Panc1 (cell line): ENCODE data around the gene CDH13. TPM values are rescaled to one million over a fixed set of nuclear protein-coding genes. Genes with fewer than 3 reads are reported as not detected.

Experiments
- ATAC-seq: fragments of 200-7000 bp; cut with Tn5 transposase; 2 replicates; pipeline ENCODE4 v1.9.1; 2020; ENCODE audit warnings: mild to moderate bottlenecking, moderate library complexity
- BruUV-seq: library from RNA; stranded (reverse); fragments of 400-500 nt; replicated peaks from 2 replicates; lab custom pipeline; 2021; lab: Mats Ljungman, UMichigan
- CTCF ChIA-PET: fragments of 300-600 bp; sonication (Branson Sonifier 250); formaldehyde crosslinking; loops from one replicate; lab custom pipeline; 2022; ENCODE audit warnings: antibody characterized with exemption; lab: Charles Lee
- POLR2A ChIA-PET: fragments of 300-600 bp; sonication (Branson Sonifier 250); formaldehyde crosslinking; loops from one replicate; lab custom pipeline; 2022; ENCODE audit warnings: antibody characterized with exemption; lab: Charles Lee
- DNase-seq: peaks from one replicate; pipeline ENCODE4 v3.0.0-alpha.2; 2010; ENCODE audit warnings: low read depth, low spot score
- H3K27ac ChIP-seq: 2 replicates; pipeline ENCODE4 v1.5.1; 2011; ENCODE audit warnings: mild to moderate bottlenecking, low read length, inconsistent platforms
- H3K27me3 ChIP-seq: fragments of 200-500 bp; sonication (Bioruptor generic); 2 replicates; pipeline ENCODE4 v1.6.0; 2014; ENCODE audit warnings: low read length, inconsistent platforms; ENCODE audit not compliant: control insufficient read depth, insufficient read depth
- H3K36me3 ChIP-seq: fragments of 200-500 bp; sonication (Bioruptor generic); 2 replicates; pipeline ENCODE4 v1.5.1; 2014; ENCODE audit warnings: inconsistent platforms, mild to moderate bottlenecking, low read length, moderate library complexity; ENCODE audit not compliant: control insufficient read depth, insufficient read depth
- H3K4me1 ChIP-seq: 2 replicates; pipeline ENCODE4 v1.5.1; 2011; ENCODE audit warnings: inconsistent platforms, mild to moderate bottlenecking, low read length, moderate library complexity; ENCODE audit not compliant: control insufficient read depth, insufficient read depth
- H3K4me3 ChIP-seq, 2 experiments: 2 replicates each; pipeline ENCODE4 v1.5.1; 2011 to 2012; ENCODE audit warnings: low read depth in 2 of 2, low read length in 2 of 2, mild to moderate bottlenecking in 2 of 2, inconsistent platforms in 1 of 2, moderate library complexity in 1 of 2
- H3K9me3 ChIP-seq: fragments of 200-500 bp; sonication (Bioruptor generic); 2 replicates; pipeline ENCODE4 v1.5.1; 2014; ENCODE audit warnings: low read depth, mild to moderate bottlenecking, inconsistent platforms, low read length, moderate library complexity; ENCODE audit not compliant: control insufficient read depth, insufficient read depth
- CTCF ChIP-seq: fragments of 450-650 bp; IDR thresholded peaks from 2 replicates; pipeline ENCODE4 v1.5.1; 2017; ENCODE audit warnings: mild to moderate bottlenecking
- POLR2AphosphoS5 ChIP-seq: IDR thresholded peaks from 2 replicates; pipeline ENCODE4 v1.6.1; 2012; ENCODE audit warnings: mild to moderate bottlenecking, low read depth, low read length, moderate library complexity
- REST ChIP-seq, 2 experiments: IDR thresholded peaks; 2 replicates each; pipeline ENCODE4 v1.6.1; 2011 to 2012; ENCODE audit warnings: low read depth in 2 of 2, control low read depth in 1 of 2, low read length in 1 of 2, mild to moderate bottlenecking in 1 of 2, moderate library complexity in 1 of 2; ENCODE audit not compliant: insufficient read depth in 1 of 2
- SIN3A ChIP-seq: IDR thresholded peaks from 2 replicates; pipeline ENCODE4 v1.6.1; 2012; ENCODE audit warnings: low read depth, mild to moderate bottlenecking, low read length, moderate library complexity, borderline replicate concordance; ENCODE audit not compliant: insufficient read depth
- TCF7L2 ChIP-seq: IDR thresholded peaks from 2 replicates; pipeline ENCODE4 v1.6.1; 2011; ENCODE audit warnings: mild to moderate bottlenecking, low read depth, low read length, inconsistent platforms
- in situ Hi-C: cut with HindIII; loops from 2 replicates; pipeline ENCODE4 v1.10.0; 2016; ENCODE audit warnings: low sequenced_read_pairs, low pct_unique_long_range_greater_than_20kb
- intact Hi-C: fragments of 100-400 bp; cut with micrococcal nuclease; formaldehyde crosslinking; loops from one replicate; pipeline ENCODE4 v1.10.0; 2022; ENCODE audit not compliant: unreplicated experiment
- total RNA-seq: library from RNA; stranded (reverse); gene quantifications from one replicate; pipeline ENCODE4 v1.2.1, GENCODE V29; 2021; ENCODE audit not compliant: unreplicated experiment

CDH13 gene
- total RNA-seq, 1 experiment from 2014 or later: not detected

- intact Hi-C loops (loop anchor here (5.0 kb wide), 1 partner anchor 51 kb away; no protein-coding TSS in a partner anchor), in situ Hi-C loops (no loop called here)
- Histone ChIP-seq H3K36me3 (no peaks in the 10 kb centered on the region), H3K9me3 (no peaks in the 10 kb centered on the region), H3K27me3 (no peaks in the 10 kb centered on the region), H3K4me3 (no peak overlapping the region; a peak in 1 of 4 replicates), H3K4me1 (no peaks in the 10 kb centered on the region), H3K27ac (no peak overlapping the region)
- ATAC-seq (peak; percentile 95), DNase-seq (peak; percentile 62)
- ChIA-PET CTCF (no interaction called here), POLR2A (no interaction called here)
- BruUV-seq: no TSS peak
- TF ChIP-seq SIN3A (no peak), TCF7L2 (no peak), CTCF (peak; percentile 84), POLR2AphosphoS5 (no peak), REST (IDR thresholded peaks at IDR 0.05; ENCODE audit: insufficient read depth in 1 of 2, low read depth in 2 of 2, low read length in 1 of 2) (no peak)
Measured at GRCh38 chr16:83826146-83826913, 1199.6 kb downstream of the CDH13 start.

GRCh38 chr16:83830091-83830768 lies 1203.5 kb downstream of the CDH13 start:
- no peak for DNase-seq
- Histone ChIP-seq H3K27me3 (no peaks in the 10 kb centered on the region), H3K36me3 (no peaks in the 10 kb centered on the region), H3K9me3 (no peaks in the 10 kb centered on the region), H3K4me3 (no peak overlapping the region), H3K4me1 (no peaks in the 10 kb centered on the region), H3K27ac (no peak overlapping the region)
- POLR2A ChIA-PET: no interaction called here
- CTCF ChIA-PET: no interaction called here
- TF ChIP-seq CTCF (no peak), POLR2AphosphoS5 (no peak), TCF7L2 (no peak), REST (IDR thresholded peaks at IDR 0.05; ENCODE audit: insufficient read depth in 1 of 2, low read depth in 2 of 2, low read length in 1 of 2) (no peak), SIN3A (no peak)
- no TSS peak for BruUV-seq
- intact Hi-C loops (no loop called here), in situ Hi-C loops (no loop called here)
- no peak for ATAC-seq
